ENCODE results near the gene SULT1E1. TPM values are rescaled to one million over a fixed set of nuclear protein-coding genes. Genes with fewer than 3 reads are reported as not detected.
A peak's percentile ranks its signal among the peaks of the same experiment; 100 is the strongest.

Gene SULT1E1
- total and polyA plus RNA-seq, 4 donors = 1.8 to 63.0 (median 20.4) TPM

- TF ChIP-seq NR2F2 (IDR thresholded peaks at IDR 0.05) = no peak
These were observed 49.2 kb upstream of the SULT1E1 start (continued) for GRCh38 chr4:69909195-69909594.

- H3K4me3 ChIP-seq (ENCODE audit: low read depth in 1 of 3, low read length in 3 of 3) = no peak overlapping the region
- no peaks in the 10 kb centered on the region for H3K27me3 ChIP-seq (ENCODE audit: control insufficient read depth in 4 of 4, insufficient read depth in 4 of 4, low read length in 3 of 4)
- DNase-seq (ENCODE audit: low spot score) = no peak
- H3K36me3 ChIP-seq (ENCODE audit: control insufficient read depth in 4 of 4, insufficient read depth in 3 of 4, low read depth in 1 of 4, low read length in 3 of 4) = no peaks in the 10 kb centered on the region
- no peak overlapping the region for H3K9ac ChIP-seq (ENCODE audit: low read depth in 1 of 2, low read length in 2 of 2)
- no peaks in the 10 kb centered on the region for H3K4me1 ChIP-seq (ENCODE audit: control insufficient read depth in 4 of 4, insufficient read depth in 4 of 4, low read length in 3 of 4)
- TF ChIP-seq, protein P1, sequence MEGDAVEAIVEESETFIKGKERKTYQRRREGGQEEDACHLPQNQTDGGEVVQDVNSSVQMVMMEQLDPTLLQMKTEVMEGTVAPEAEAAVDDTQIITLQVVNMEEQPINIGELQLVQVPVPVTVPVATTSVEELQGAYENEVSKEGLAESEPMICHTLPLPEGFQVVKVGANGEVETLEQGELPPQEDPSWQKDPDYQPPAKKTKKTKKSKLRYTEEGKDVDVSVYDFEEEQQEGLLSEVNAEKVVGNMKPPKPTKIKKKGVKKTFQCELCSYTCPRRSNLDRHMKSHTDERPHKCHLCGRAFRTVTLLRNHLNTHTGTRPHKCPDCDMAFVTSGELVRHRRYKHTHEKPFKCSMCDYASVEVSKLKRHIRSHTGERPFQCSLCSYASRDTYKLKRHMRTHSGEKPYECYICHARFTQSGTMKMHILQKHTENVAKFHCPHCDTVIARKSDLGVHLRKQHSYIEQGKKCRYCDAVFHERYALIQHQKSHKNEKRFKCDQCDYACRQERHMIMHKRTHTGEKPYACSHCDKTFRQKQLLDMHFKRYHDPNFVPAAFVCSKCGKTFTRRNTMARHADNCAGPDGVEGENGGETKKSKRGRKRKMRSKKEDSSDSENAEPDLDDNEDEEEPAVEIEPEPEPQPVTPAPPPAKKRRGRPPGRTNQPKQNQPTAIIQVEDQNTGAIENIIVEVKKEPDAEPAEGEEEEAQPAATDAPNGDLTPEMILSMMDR (IDR thresholded peaks at IDR 0.05; ENCODE audit: low read depth, low read length, missing input control) = no peak
- no peak for TF ChIP-seq FOXA2 (IDR thresholded peaks at IDR 0.05)
- TF ChIP-seq TAF1 (conservative IDR thresholded peaks at IDR 0.05) = no peak
- no peak for TF ChIP-seq SP1 (IDR thresholded peaks at IDR 0.05)
- no peak for TF ChIP-seq RXRA (IDR thresholded peaks at IDR 0.05)
- TF ChIP-seq, protein P2, sequence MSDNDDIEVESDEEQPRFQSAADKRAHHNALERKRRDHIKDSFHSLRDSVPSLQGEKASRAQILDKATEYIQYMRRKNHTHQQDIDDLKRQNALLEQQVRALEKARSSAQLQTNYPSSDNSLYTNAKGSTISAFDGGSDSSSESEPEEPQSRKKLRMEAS (IDR thresholded peaks at IDR 0.05) = no peak
- TF ChIP-seq, protein P3, sequence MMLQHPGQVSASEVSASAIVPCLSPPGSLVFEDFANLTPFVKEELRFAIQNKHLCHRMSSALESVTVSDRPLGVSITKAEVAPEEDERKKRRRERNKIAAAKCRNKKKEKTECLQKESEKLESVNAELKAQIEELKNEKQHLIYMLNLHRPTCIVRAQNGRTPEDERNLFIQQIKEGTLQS (IDR thresholded peaks at IDR 0.05) = no peak
- TF ChIP-seq, protein P4, sequence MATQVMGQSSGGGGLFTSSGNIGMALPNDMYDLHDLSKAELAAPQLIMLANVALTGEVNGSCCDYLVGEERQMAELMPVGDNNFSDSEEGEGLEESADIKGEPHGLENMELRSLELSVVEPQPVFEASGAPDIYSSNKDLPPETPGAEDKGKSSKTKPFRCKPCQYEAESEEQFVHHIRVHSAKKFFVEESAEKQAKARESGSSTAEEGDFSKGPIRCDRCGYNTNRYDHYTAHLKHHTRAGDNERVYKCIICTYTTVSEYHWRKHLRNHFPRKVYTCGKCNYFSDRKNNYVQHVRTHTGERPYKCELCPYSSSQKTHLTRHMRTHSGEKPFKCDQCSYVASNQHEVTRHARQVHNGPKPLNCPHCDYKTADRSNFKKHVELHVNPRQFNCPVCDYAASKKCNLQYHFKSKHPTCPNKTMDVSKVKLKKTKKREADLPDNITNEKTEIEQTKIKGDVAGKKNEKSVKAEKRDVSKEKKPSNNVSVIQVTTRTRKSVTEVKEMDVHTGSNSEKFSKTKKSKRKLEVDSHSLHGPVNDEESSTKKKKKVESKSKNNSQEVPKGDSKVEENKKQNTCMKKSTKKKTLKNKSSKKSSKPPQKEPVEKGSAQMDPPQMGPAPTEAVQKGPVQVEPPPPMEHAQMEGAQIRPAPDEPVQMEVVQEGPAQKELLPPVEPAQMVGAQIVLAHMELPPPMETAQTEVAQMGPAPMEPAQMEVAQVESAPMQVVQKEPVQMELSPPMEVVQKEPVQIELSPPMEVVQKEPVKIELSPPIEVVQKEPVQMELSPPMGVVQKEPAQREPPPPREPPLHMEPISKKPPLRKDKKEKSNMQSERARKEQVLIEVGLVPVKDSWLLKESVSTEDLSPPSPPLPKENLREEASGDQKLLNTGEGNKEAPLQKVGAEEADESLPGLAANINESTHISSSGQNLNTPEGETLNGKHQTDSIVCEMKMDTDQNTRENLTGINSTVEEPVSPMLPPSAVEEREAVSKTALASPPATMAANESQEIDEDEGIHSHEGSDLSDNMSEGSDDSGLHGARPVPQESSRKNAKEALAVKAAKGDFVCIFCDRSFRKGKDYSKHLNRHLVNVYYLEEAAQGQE (IDR thresholded peaks at IDR 0.05) = no peak
- TF ChIP-seq HNF4A (conservative IDR thresholded peaks at IDR 0.05) = no peak
- TF ChIP-seq GABPA (IDR thresholded peaks at IDR 0.05 in 1 of 2, conservative IDR thresholded peaks at IDR 0.05 in 1 of 2) = no peak
- TF ChIP-seq NR2F2 (IDR thresholded peaks at IDR 0.05) = no peak
- no peak for TF ChIP-seq RAD21 (IDR thresholded peaks at IDR 0.05)
- TF ChIP-seq FOXA1 (IDR thresholded peaks at IDR 0.05) = no peak
- no peak for TF ChIP-seq YY1 (IDR thresholded peaks at IDR 0.05)
- no peaks in the 10 kb centered on the region for H3K9me3 ChIP-seq (ENCODE audit: control insufficient read depth in 4 of 4, low read length in 3 of 4)
- no peak overlapping the region for H3K27ac ChIP-seq (ENCODE audit: low read depth in 1 of 2, low read length in 2 of 2)
- 57% methylated on average over 1 of the region's 1 CpG for WGBS
These were observed 47.2 kb upstream of the SULT1E1 start for GRCh38 chr4:69907151-69907550.

GRCh38 chr4:69896530-69897116 is 36.7 kb upstream of the SULT1E1 start:
- Histone ChIP-seq H3K9me3 (ENCODE audit: control insufficient read depth in 4 of 4, low read length in 3 of 4) (no peaks in the 10 kb centered on the region), H3K27me3 (ENCODE audit: control insufficient read depth in 4 of 4, insufficient read depth in 4 of 4, low read length in 3 of 4) (no peaks in the 10 kb centered on the region), H3K27ac (ENCODE audit: low read depth in 1 of 2, low read length in 2 of 2) (no peak overlapping the region), H3K4me1 (ENCODE audit: control insufficient read depth in 4 of 4, insufficient read depth in 4 of 4, low read length in 3 of 4) (no peaks in the 10 kb centered on the region), H3K4me3 (ENCODE audit: low read depth in 1 of 3, low read length in 3 of 3) (no peak overlapping the region), H3K9ac (ENCODE audit: low read depth in 1 of 2, low read length in 2 of 2) (no peak overlapping the region), H3K36me3 (ENCODE audit: control insufficient read depth in 4 of 4, insufficient read depth in 3 of 4, low read depth in 1 of 4, low read length in 3 of 4) (no peaks in the 10 kb centered on the region)
- no peak for DNase-seq (ENCODE audit: low spot score)
- TF ChIP-seq JUND (IDR thresholded peaks at IDR 0.05) (no peak), RXRA (IDR thresholded peaks at IDR 0.05) (no peak), SP1 (IDR thresholded peaks at IDR 0.05) (no peak), RAD21 (IDR thresholded peaks at IDR 0.05) (peak; percentile 76 to 80), EGR1 (IDR thresholded peaks at IDR 0.05; ENCODE audit: low read depth in 2 of 2) (no peak), GABPA (IDR thresholded peaks at IDR 0.05 in 1 of 2, conservative IDR thresholded peaks at IDR 0.05 in 1 of 2) (no peak)
- TF ChIP-seq, protein P4 (IDR thresholded peaks at IDR 0.05) = no peak
- TF ChIP-seq, protein P1 (IDR thresholded peaks at IDR 0.05; ENCODE audit: low read depth, low read length, missing input control) = peak; percentile 56
